SH-SY5Y (cell line): Measurements from ENCODE around the gene DNAJC15.

Source experiments
- GATA2 ChIP-seq: IDR thresholded peaks from 2 replicates; pipeline ENCODE4 v1.6.1; 2011; ENCODE audit warnings: mild to moderate bottlenecking, low read depth, low read length
- GATA3 ChIP-seq: IDR thresholded peaks from 2 replicates; pipeline ENCODE4 v1.6.1; 2011; ENCODE audit warnings: low read depth, mild to moderate bottlenecking, low read length, moderate library complexity

- TF ChIP-seq GATA2: no peak
- TF ChIP-seq GATA3: no peak
Observed at GRCh38 chr13:43058318-43058674, 34.9 kb downstream of the DNAJC15 start.
